HT1080 (cell line): ENCODE data around the gene VWA3B. TPM values are rescaled to one million over a fixed set of nuclear protein-coding genes. Genes with fewer than 3 reads are reported as not detected.
A peak's percentile ranks its signal among the peaks of the same experiment; 100 is the strongest.
"Not testable (repeated sequence)": the region's sequence is repeated elsewhere in the genome, so short reads cannot be mapped to it uniquely, and the experiment has no call there.

Source experiments
- DNase-seq: peaks from one replicate; pipeline ENCODE4 v3.0.0-alpha.2; 2015; ENCODE audit warnings: low read depth
- total RNA-seq: library from RNA; depleted of rRNA; stranded (reverse); fragments of >200 nt; shearing (Covaris generic); gene quantifications from 2 replicates; pipeline ENCODE4 v1.2.3, GENCODE V29; 2014

The VWA3B gene
- total RNA-seq, 1 experiment from 2014 or later: not detected

DNA sequence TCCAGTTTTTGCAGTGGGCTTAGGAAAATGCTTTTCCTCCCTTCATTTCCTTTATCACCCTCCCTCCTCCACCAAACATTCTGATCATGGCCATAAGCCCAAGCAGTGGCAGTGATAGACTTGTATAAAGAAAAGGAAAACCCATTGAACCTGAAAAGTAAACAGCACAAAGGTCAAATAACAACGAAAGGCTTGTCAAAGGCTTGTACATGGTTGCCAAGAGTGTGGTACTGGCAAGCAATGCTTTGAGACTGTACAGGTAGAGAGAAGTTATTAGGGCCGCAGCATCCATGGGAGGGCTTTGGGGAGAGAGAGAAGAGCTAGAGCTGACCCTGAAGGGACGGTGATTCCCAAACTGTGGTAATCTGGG is 2.1 kb upstream of the VWA3B start:
- DNase-seq: no peak

- no peak for DNase-seq
Measured at GRCh38 chr2:98085649-98086048, 1.3 kb upstream of the VWA3B start.

DNA sequence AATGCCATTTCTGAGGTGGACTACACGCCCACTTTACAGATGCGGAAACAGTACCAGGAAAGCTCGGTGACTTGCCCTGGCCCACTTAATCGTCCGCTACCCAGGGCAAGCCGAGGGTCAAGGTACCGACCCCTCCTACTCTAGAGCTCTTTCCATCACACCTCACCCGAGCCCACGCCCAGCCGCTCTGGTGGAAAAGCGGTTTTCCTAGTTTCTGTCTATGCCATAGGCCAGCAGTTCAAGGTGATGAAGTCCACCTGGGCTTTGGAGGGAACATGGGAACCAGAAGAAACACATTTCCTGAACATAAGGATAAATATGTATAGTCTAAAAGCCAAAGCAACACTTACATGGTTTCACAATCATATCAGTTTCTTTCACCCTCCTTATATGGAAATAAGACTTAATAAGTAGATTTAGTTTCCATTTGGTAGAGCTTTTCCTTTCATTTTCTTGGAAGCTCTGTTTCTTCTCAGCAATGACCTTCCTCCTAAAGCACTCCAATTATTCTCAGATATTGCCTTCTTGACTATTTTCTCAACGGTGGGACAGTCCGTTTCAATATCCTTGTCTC is 567 bp downstream of the VWA3B start:
- no peak for DNase-seq

DNA sequence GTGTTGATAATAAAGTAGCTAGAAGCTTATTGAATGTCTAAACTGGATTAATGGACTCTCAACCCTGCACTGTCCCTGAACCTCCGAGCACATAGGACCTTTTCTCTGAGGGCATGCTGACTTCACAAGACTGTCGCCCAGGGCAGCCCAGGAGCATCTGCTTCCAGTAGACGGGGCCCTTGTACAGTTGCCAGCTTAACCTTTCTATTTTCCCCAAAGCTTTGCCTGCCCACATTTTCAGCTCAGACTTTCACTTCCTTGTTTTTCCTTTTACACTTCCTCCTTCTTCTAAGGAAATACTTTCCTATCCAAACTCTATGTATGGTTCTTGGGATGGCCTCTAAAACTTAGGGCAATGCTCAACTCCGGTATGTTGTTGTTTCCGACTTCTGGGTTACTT is 1.3 kb downstream of the VWA3B start:
- DNase-seq: no peak

GRCh38 chr2:98089941-98090340 is 3.0 kb downstream of the VWA3B start:
- no peak for DNase-seq

GRCh38 chr2:98090951-98091350 is 4.0 kb downstream of the VWA3B start:
- DNase-seq: no peak

GRCh38 chr2:98091738-98092137 is 4.8 kb downstream of the VWA3B start:
- DNase-seq: no peak

- no peak for DNase-seq
Measured at GRCh38 chr2:98093146-98093545, 6.2 kb downstream of the VWA3B start.

GRCh38 chr2:98093611-98094010 is 6.6 kb downstream of the VWA3B start:
- no peak for DNase-seq

DNA sequence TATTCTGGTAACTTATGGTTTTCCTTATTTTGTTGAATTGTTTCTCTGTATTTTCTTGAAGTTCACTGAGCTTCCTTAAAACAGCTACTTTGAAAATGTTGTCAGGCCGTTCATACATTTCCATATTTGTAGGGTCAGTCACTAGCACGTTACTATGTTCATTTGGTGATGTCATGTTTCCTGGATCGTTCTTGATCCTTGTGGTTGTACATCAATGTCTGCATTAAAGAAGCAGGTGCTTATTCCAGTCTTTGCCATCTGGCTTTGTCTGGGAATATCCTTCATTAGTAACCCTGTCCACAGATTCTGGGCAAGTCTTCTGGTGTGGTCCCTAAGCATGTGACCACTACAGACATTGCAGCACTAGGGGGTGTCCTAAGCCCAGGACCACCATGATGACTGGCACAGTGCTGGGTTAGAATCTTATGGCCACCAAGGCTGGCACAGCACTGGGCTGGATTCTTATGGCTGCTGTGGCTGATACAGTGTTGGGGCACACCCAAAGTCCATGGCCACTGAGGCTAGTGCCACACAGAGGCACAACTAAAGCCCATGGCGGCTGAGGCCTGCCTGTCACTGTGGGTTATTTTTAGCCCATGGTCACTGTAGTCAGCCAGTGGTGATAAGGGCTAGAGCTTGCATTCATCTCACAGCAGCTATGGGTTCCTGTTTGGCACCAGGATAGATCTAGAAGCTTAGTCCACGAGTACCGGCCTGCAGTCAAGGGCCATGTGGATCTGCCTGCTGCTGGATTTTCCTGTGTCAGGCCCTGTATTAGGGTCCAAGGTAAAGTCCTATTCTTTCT is 13.2 kb downstream of the VWA3B start:
- DNase-seq: no peak

GRCh38 chr2:98102315-98102714 is 15.3 kb downstream of the VWA3B start:
- DNase-seq: not testable (repeated sequence)

- DNase-seq: no peak
Measured at GRCh38 chr2:98102878-98103277, 15.9 kb downstream of the VWA3B start.

- DNase-seq: no peak
Measured at GRCh38 chr2:98108110-98108509, 21.1 kb downstream of the VWA3B start.

- DNase-seq: no peak
Measured at GRCh38 chr2:98110741-98111140, 23.8 kb downstream of the VWA3B start.

- DNase-seq: no peak
Measured at GRCh38 chr2:98114643-98115330, 27.8 kb downstream of the VWA3B start.

GRCh38 chr2:98118161-98118560 is 31.2 kb downstream of the VWA3B start:
- peak; percentile 47 for DNase-seq

DNA sequence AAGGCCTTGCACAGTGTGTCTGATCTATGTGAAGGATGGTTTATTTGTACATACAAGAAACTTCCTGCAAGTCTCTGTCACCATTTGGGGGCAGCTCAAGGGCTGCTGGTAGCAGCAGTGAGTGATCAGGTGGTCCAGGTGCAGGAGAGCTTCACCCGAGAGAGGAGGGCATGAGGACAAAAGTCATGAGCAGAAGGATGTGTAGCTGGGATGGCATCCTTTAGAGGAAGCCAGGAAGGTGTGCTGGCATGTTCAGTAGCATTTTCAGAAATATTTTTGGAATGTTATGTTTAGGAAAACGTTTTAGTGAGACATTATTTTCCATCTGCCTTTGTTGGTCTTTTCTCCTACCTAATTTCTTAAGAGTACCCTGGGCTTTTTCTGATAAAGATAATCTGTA is 31.9 kb downstream of the VWA3B start:
- no peak for DNase-seq

- DNase-seq: no peak
Measured at GRCh38 chr2:98121149-98121548, 34.2 kb downstream of the VWA3B start.

DNA sequence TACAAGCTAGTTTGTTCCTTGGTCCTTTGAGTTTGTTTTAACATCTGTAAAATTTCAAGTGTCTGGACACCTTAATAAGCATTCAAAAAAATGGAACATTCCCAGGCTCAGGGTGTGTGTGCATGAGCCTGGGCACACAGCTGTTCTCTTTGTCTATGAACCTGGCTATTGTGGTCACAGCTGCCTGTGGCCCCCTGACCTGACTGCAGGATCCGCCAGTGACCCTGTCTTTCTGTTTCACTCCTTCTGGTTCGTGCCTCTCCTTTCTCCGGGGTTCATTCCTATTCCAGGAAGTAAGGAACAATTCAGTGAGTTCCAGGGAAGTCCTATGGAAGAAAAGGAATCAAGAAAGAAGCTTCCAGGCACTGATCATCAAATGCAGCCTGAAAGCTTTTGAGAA is 35.6 kb downstream of the VWA3B start:
- DNase-seq: no peak

DNA sequence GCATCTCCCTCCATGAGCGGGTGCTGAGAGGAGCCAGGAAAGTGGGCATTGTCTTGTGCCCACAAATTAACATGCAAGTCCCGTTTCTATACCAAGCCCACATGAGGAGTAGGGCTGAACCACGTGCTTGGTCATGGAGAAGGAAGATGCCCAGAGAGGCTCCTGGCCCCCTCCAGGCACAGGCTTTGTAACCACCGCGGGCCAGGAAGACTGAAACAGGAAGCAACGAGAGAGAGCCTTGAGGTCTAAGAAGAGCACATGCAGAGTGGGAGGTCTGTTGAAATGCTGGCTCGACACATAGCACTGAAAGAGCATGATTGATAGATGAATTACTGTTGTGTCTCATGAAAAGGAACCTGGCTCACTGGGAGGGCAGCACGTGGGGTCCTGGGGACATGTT is 36.3 kb downstream of the VWA3B start:
- no peak for DNase-seq

DNA sequence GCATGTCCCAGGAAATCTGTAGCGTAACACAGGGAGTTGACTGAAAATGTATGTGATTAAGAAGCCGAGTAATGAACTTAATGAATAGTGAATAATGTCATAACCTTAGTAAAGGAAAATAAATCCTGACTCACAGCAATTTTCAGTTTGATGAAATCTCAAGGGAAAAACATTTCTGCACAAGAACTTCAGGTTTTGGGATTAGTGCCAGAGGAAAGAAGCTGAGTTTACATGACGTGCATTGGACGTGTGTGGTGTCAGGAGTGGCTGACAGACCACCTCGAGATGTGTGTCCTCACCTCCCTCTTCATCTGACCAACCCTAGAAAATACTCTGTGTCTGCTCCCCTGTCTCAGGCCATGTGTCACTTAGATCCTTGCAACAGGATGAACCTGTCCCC is 39.1 kb downstream of the VWA3B start:
- no peak for DNase-seq

- DNase-seq: no peak
Measured at GRCh38 chr2:98127229-98127989, 40.4 kb downstream of the VWA3B start.
